Endothelial cell of umbilical vein (primary cell): ENCODE measurements around the gene CPSF4.

Experiments
- EZH2 ChIP-seq: IDR thresholded peaks from 2 replicates; pipeline ENCODE4 v1.6.1; 2012; ENCODE audit warnings: borderline replicate concordance, low read depth, mild to moderate bottlenecking, moderate library complexity, low read length, inconsistent platforms; ENCODE audit not compliant: severe bottlenecking
- FOS ChIP-seq: IDR thresholded peaks from 2 replicates; pipeline ENCODE4 v1.6.1; 2011; ENCODE audit warnings: mild to moderate bottlenecking, low read length, moderate library complexity, borderline replicate concordance; ENCODE audit not compliant: insufficient read depth
- GATA2 ChIP-seq: IDR thresholded peaks from 2 replicates; pipeline ENCODE4 v1.7.0; 2011; ENCODE audit warnings: low read depth, mild to moderate bottlenecking, moderate library complexity, mixed read lengths, low read length; ENCODE audit not compliant: insufficient read length, insufficient read depth
- JUN ChIP-seq: IDR thresholded peaks from 2 replicates; pipeline ENCODE4 v1.6.1; 2011; ENCODE audit warnings: borderline replicate concordance, low read depth; ENCODE audit not compliant: insufficient read length, insufficient read depth
- MYC ChIP-seq: IDR thresholded peaks from one replicate; pipeline ENCODE4 v1.6.1; 2011; ENCODE audit warnings: mild to moderate bottlenecking, low read depth, low read length
- POLR2A ChIP-seq: IDR thresholded peaks from 2 replicates; pipeline ENCODE4 v1.6.1; 2012; ENCODE audit warnings: low read depth, mild to moderate bottlenecking, control low read depth, low read length
- POLR2AphosphoS5 ChIP-seq: IDR thresholded peaks from 2 replicates; pipeline ENCODE4 v1.6.1; 2012; ENCODE audit warnings: low read depth, mild to moderate bottlenecking, control low read depth, low read length, moderate library complexity; ENCODE audit not compliant: insufficient read depth
- TF ChIP-seq, protein P1 (sequence below), 2 donors: IDR thresholded peaks; 1 replicate in 1 of 2; 2 replicates in 1 of 2; pipeline ENCODE4 v1.5.1; 2011; ENCODE audit warnings: low read length in 2 of 2, mild to moderate bottlenecking in 2 of 2, moderate library complexity in 2 of 2, control low read depth in 1 of 2, inconsistent platforms in 1 of 2, low read depth in 1 of 2; ENCODE audit not compliant: insufficient read depth in 1 of 2; ENCODE audit errors: extremely low read depth in 1 of 2
- TF ChIP-seq, protein P2 (sequence below): IDR thresholded peaks from 2 replicates; pipeline ENCODE4 v1.6.1; 2011; ENCODE audit not compliant: insufficient read depth, insufficient read length

DNA sequence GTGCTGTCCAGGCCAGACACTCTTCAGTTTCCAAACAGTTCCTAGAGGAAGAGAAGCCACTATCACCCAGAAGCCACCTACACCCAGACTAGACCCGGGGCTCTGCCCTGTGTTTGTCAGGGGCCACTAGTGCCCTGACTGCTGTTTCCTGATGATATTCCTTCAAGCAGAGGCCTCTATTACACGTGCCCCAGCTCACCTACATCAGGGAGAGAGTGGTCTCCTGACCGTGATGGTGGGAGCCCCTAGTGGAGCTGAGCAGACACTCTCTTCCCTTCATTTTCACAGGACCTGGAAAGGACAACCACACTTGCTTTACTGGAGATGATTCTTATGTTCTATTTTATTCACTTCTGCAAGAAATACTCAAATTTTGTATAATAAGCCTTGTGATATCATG is 52.1 kb downstream of the CPSF4 start:
- TF ChIP-seq POLR2A (no peak), EZH2 (no peak), POLR2AphosphoS5 (no peak), GATA2 (no peak), FOS (no peak), JUN (no peak), MYC (no peak)
- TF ChIP-seq, protein P1, sequence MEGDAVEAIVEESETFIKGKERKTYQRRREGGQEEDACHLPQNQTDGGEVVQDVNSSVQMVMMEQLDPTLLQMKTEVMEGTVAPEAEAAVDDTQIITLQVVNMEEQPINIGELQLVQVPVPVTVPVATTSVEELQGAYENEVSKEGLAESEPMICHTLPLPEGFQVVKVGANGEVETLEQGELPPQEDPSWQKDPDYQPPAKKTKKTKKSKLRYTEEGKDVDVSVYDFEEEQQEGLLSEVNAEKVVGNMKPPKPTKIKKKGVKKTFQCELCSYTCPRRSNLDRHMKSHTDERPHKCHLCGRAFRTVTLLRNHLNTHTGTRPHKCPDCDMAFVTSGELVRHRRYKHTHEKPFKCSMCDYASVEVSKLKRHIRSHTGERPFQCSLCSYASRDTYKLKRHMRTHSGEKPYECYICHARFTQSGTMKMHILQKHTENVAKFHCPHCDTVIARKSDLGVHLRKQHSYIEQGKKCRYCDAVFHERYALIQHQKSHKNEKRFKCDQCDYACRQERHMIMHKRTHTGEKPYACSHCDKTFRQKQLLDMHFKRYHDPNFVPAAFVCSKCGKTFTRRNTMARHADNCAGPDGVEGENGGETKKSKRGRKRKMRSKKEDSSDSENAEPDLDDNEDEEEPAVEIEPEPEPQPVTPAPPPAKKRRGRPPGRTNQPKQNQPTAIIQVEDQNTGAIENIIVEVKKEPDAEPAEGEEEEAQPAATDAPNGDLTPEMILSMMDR (IDR thresholded peaks at IDR 0.05; ENCODE audit: extremely low read depth in 1 of 2, insufficient read depth in 1 of 2, low read depth in 1 of 2, low read length in 2 of 2) = no peak
- TF ChIP-seq, protein P2, sequence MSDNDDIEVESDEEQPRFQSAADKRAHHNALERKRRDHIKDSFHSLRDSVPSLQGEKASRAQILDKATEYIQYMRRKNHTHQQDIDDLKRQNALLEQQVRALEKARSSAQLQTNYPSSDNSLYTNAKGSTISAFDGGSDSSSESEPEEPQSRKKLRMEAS = no peak
